Sigmoid colon (tissue), 4 donors: Measurements from ENCODE around the gene ATG12.

Source experiments
- CTCF ChIP-seq, 4 experiments: fragments of 450-650 bp in 3 of 4; fragments of 200-600 bp in 1 of 4; IDR thresholded peaks; one replicate each; pipeline ENCODE4 v1.5.1; 2016 to 2019; ENCODE audit warnings: antibody characterized with exemption in 4 of 4, mild to moderate bottlenecking in 3 of 4, moderate library complexity in 2 of 4
- EP300 ChIP-seq, 4 donors: sonication (generic); formaldehyde crosslinking; IDR thresholded peaks; one replicate each; pipeline ENCODE4 v1.6.1; 2017; ENCODE audit warnings: antibody characterized with exemption in 4 of 4
- POLR2A ChIP-seq, 2 donors: fragments of 450-650 bp; IDR thresholded peaks; one replicate each; pipeline ENCODE4 v1.6.1; 2016; ENCODE audit warnings: antibody characterized with exemption in 2 of 2, mild to moderate bottlenecking in 2 of 2, moderate library complexity in 2 of 2
- POLR2AphosphoS5 ChIP-seq, 4 donors: sonication (generic); formaldehyde crosslinking; IDR thresholded peaks; one replicate each; pipeline ENCODE4 v1.6.1; 2017; ENCODE audit warnings: antibody characterized with exemption in 4 of 4

- TF ChIP-seq CTCF (IDR thresholded peaks at IDR 0.05): no peak
- TF ChIP-seq POLR2AphosphoS5 (IDR thresholded peaks at IDR 0.05): no peak
- TF ChIP-seq POLR2A (IDR thresholded peaks at IDR 0.05): no peak
- no peak for TF ChIP-seq EP300 (IDR thresholded peaks at IDR 0.05)
Observed at GRCh38 chr5:115815006-115815692, 26.2 kb downstream of the ATG12 start.
